Brain microvascular endothelial cell (primary cell): ENCODE data around the gene BLOC1S2.

ENCODE experiments used
- DNase-seq: peaks from one replicate; pipeline ENCODE4 v3.0.0-alpha.2; 2020
- H3K27ac ChIP-seq: fragments of 250-450 bp; sonication (Bioruptor Pico); 2 replicates; pipeline ENCODE4 v1.5.1; 2020; ENCODE audit warnings: mild to moderate bottlenecking, moderate library complexity
- H3K27me3 ChIP-seq: fragments of 250-450 bp; sonication (Bioruptor Pico); replicated peaks from 2 replicates; pipeline ENCODE4 v1.5.1; 2020; ENCODE audit warnings: mild to moderate bottlenecking
- H3K36me3 ChIP-seq: fragments of 250-450 bp; sonication (Bioruptor Pico); replicated peaks from 2 replicates; pipeline ENCODE4 v1.5.1; 2020; ENCODE audit warnings: mild to moderate bottlenecking
- H3K4me3 ChIP-seq: 2 replicates; pipeline ENCODE4 v1.5.1; 2011; ENCODE audit warnings: low read depth, mild to moderate bottlenecking, control low read depth, low read length, moderate library complexity
- CTCF ChIP-seq: IDR thresholded peaks from 2 replicates; pipeline ENCODE4 v1.5.1; 2011; ENCODE audit warnings: low read depth, mild to moderate bottlenecking, moderate library complexity, low read length, control low read depth, inconsistent platforms; ENCODE audit errors: missing control alignments
- in situ Hi-C: cut with HindIII; loops from 2 replicates; pipeline ENCODE4 v1.10.0; 2017; ENCODE audit warnings: low sequenced_read_pairs, low pct_ligation_motif_present

The BLOC1S2 gene

GRCh38 chr10:100328198-100328597, 41.7 kb upstream of the BLOC1S2 start:
- Histone ChIP-seq H3K27ac (no peak overlapping the region), H3K27me3 (peaks cover 17% of the 10 kb centered on the region), H3K36me3 (no peaks in the 10 kb centered on the region), H3K4me3 (no peak overlapping the region)
- TF ChIP-seq CTCF, result no peak
- in situ Hi-C loops, result loop anchor here (25.0 kb wide), 2 partner anchors 109 to 184 kb away; partner anchors contain the start of gene SEC31B
- DNase-seq, result no peak

DNA sequence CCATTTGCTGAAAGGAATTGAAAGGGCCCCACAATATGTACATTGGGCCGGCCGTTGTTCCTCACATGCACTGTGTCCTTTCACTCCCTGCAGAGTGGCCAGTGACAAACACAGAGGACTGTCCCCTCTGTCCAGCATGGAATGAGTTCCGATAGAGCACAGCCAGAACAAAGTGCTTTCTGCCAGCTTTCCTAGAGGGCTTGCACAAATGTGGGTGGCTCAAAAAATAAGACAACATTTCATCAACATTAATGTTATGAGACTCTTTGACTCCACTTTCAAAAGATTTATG, 41.2 kb upstream of the BLOC1S2 start:
- no peak for DNase-seq
- TF ChIP-seq CTCF, result no peak
- Histone ChIP-seq H3K4me3 (no peak overlapping the region), H3K27ac (no peak overlapping the region), H3K27me3 (peaks cover 17% of the 10 kb centered on the region), H3K36me3 (no peaks in the 10 kb centered on the region)
- in situ Hi-C loops, result loop anchor here (25.0 kb wide), 2 partner anchors 110 to 185 kb away; partner anchors contain the start of gene SEC31B

- Histone ChIP-seq H3K4me3 (no peak overlapping the region), H3K27me3 (peaks cover 17% of the 10 kb centered on the region), H3K27ac (no peak overlapping the region), H3K36me3 (no peaks in the 10 kb centered on the region)
- DNase-seq, result no peak
- no peak for TF ChIP-seq CTCF
- in situ Hi-C loops, result loop anchor here (25.0 kb wide), 2 partner anchors 110 to 185 kb away; partner anchors contain the start of gene SEC31B
Measured at GRCh38 chr10:100327007-100327717, 40.7 kb upstream of the BLOC1S2 start.

DNA sequence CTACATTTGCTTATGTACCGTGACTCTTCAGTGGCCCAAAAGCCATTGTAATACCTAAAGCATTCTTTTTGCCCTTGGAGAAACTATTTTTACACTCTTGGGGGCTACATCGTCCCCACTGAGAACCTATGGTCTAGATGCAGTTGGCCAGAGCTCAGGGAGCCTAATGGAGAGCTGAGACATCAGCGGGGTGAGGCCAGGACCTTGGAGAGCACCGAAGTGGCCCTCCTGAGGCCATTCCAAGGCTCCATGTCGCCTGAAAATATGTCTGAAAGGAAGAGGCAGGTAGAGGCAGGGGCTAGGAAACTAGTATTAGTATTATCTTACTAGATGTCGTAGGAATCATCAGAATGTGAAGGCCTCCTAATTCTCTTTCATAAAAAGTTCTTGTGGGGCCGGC, 38.7 kb upstream of the BLOC1S2 start:
- H3K27me3 ChIP-seq, result peaks cover 5% of the 10 kb centered on the region
- in situ Hi-C loops, result loop anchor here (25.0 kb wide), 2 partner anchors 112 to 187 kb away; partner anchors contain the start of gene SEC31B
- no peak for TF ChIP-seq CTCF
- no peak for DNase-seq
- H3K27ac ChIP-seq, result no peak overlapping the region
- no peak overlapping the region for H3K4me3 ChIP-seq
- H3K36me3 ChIP-seq, result no peaks in the 10 kb centered on the region

DNA sequence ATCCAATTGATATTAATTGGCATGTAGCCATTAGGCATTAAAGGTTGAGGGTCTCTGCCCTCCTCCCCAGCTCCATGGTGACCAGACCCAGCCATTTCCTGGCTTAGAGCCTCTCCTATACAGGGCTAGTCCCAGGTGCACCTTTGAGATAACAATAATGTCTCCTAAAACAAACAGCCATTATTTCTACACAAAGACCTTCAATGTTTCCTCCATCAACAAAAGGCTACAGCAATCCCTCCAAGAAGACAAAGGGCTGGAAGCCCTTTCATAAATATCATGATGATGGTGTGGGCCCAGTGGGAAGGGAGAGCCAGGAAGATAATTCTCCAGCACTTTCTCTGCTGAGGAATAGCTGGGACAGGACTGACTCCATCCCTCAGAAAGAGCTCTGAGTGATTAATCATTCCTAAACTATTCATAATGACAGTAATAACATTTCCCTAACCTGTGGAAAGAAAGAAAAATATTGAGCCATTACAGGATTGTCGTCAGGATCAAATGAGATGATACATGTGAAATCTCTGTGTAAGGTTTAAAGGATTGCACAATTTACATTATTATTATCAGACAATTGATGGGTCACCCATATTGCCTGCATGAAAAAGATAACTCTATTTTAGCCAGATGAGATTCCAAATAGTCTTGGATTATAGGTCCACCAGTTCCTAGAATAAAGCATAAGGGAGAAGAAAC, 33.4 kb upstream of the BLOC1S2 start:
- in situ Hi-C loops, result no loop called here
- no peak for DNase-seq
- H3K27me3 ChIP-seq, result no peaks in the 10 kb centered on the region

More for the DNA sequence above, 33.4 kb upstream of the BLOC1S2 start:
- no peak overlapping the region for H3K4me3 ChIP-seq
- TF ChIP-seq CTCF, result no peak
- no peaks in the 10 kb centered on the region for H3K36me3 ChIP-seq
- H3K27ac ChIP-seq, result no peak overlapping the region
